ENCODE data around the gene GABRR3. TPM values are rescaled to one million over a fixed set of nuclear protein-coding genes. Genes with fewer than 3 reads are reported as not detected.

Gene GABRR3
- total RNA-seq, 1 experiment from 2014 or later = not detected

- TF ChIP-seq CTCF (conservative IDR thresholded peaks at IDR 0.05; ENCODE audit: low read depth, low read length) (no peak), EZH2 (IDR thresholded peaks at IDR 0.05; ENCODE audit: borderline replicate concordance, low read depth, low read length, poor library complexity, severe bottlenecking) (no peak)
- Histone ChIP-seq H3K4me1 (ENCODE audit: insufficient read depth, low read length, poor library complexity, severe bottlenecking) (no peaks in the 10 kb centered on the region), H3K27me3 (replicated peaks; ENCODE audit: insufficient read depth, low read depth, low read length, poor library complexity) (peaks cover 19% of the 10 kb centered on the region), H3K4me3 (ENCODE audit: low read depth, low read length, poor library complexity, severe bottlenecking) (no peak overlapping the region), H3K27ac (ENCODE audit: low read depth, low read length, poor library complexity, severe bottlenecking) (no peak overlapping the region), H3K36me3 (ENCODE audit: insufficient read depth, low read length, poor library complexity, severe bottlenecking) (no peaks in the 10 kb centered on the region), H3K9me3 (ENCODE audit: low read depth, low read length, poor library complexity, severe bottlenecking) (no peaks in the 10 kb centered on the region)
- BruUV-seq (replicated peaks) = no TSS peak
- POLR2A ChIA-PET (ENCODE audit: low non-redundant PET) = no interaction called here
- CTCF ChIA-PET = no interaction called here
- DNase-seq (ENCODE audit: low spot score) = no peak
- intact Hi-C loops (cut with micrococcal nuclease; ENCODE audit: unreplicated experiment) = no loop called here
These were observed 20.9 kb upstream of the GABRR3 start for GRCh38 chr3:98056035-98056434.

- H3K4me3 ChIP-seq (ENCODE audit: low read depth, low read length, poor library complexity, severe bottlenecking) = no peak overlapping the region
- H3K27ac ChIP-seq (ENCODE audit: low read depth, low read length, poor library complexity, severe bottlenecking) = no peak overlapping the region
- H3K27me3 ChIP-seq (replicated peaks; ENCODE audit: insufficient read depth, low read depth, low read length, poor library complexity) = peaks cover 32% of the 10 kb centered on the region
- no TSS peak for BruUV-seq (replicated peaks)
- H3K9me3 ChIP-seq (ENCODE audit: low read depth, low read length, poor library complexity, severe bottlenecking) = no peaks in the 10 kb centered on the region
- no peak for DNase-seq (ENCODE audit: low spot score)
- no peaks in the 10 kb centered on the region for H3K36me3 ChIP-seq (ENCODE audit: insufficient read depth, low read length, poor library complexity, severe bottlenecking)
- intact Hi-C loops (cut with micrococcal nuclease; ENCODE audit: unreplicated experiment) = no loop called here
- TF ChIP-seq CTCF (conservative IDR thresholded peaks at IDR 0.05; ENCODE audit: low read depth, low read length) (no peak), EZH2 (IDR thresholded peaks at IDR 0.05; ENCODE audit: borderline replicate concordance, low read depth, low read length, poor library complexity, severe bottlenecking) (no peak)
- ChIA-PET CTCF (no interaction called here), POLR2A (ENCODE audit: low non-redundant PET) (no interaction called here)
- no peaks in the 10 kb centered on the region for H3K4me1 ChIP-seq (ENCODE audit: insufficient read depth, low read length, poor library complexity, severe bottlenecking)
These were observed 14.2 kb upstream of the GABRR3 start for GRCh38 chr3:98049271-98049670.

- no peaks in the 10 kb centered on the region for H3K9me3 ChIP-seq (ENCODE audit: low read depth, low read length, poor library complexity, severe bottlenecking)
- no peaks in the 10 kb centered on the region for H3K4me1 ChIP-seq (ENCODE audit: insufficient read depth, low read length, poor library complexity, severe bottlenecking)
- CTCF ChIA-PET = no interaction called here
- no peak overlapping the region for H3K4me3 ChIP-seq (ENCODE audit: low read depth, low read length, poor library complexity, severe bottlenecking)
- H3K27ac ChIP-seq (ENCODE audit: low read depth, low read length, poor library complexity, severe bottlenecking) = no peak overlapping the region
- BruUV-seq (replicated peaks) = no TSS peak
- no peak for DNase-seq (ENCODE audit: low spot score)
- H3K36me3 ChIP-seq (ENCODE audit: insufficient read depth, low read length, poor library complexity, severe bottlenecking) = no peaks in the 10 kb centered on the region
- intact Hi-C loops (cut with micrococcal nuclease; ENCODE audit: unreplicated experiment) = no loop called here
- TF ChIP-seq CTCF (conservative IDR thresholded peaks at IDR 0.05; ENCODE audit: low read depth, low read length) = no peak
- POLR2A ChIA-PET (ENCODE audit: low non-redundant PET) = no interaction called here
- peaks cover 32% of the 10 kb centered on the region for H3K27me3 ChIP-seq (replicated peaks; ENCODE audit: insufficient read depth, low read depth, low read length, poor library complexity)
These were observed 13.5 kb upstream of the GABRR3 start for GRCh38 chr3:98048586-98048985.
